HCT116 (cell line): ENCODE data around the gene KLK12. TPM values are rescaled to one million over a fixed set of nuclear protein-coding genes. Genes with fewer than 3 reads are reported as not detected.

Source experiments
- ATAC-seq: fragments of 200-7000 bp; cut with Tn5 transposase; 2 replicates; pipeline ENCODE4 v1.9.1; 2020; ENCODE audit warnings: mild to moderate bottlenecking, moderate library complexity
- BruUV-seq: library from RNA; stranded (reverse); fragments of 400-500 nt; replicated peaks from 2 replicates; lab custom pipeline; 2021; lab: Mats Ljungman, UMichigan
- CTCF ChIA-PET: fragments of 300-600 bp; sonication (Branson Sonifier 250); formaldehyde crosslinking; loops from one replicate; lab custom pipeline; 2021; ENCODE audit warnings: antibody characterized with exemption; lab: Charles Lee
- POLR2A ChIA-PET: fragments of 300-600, 350-600 bp; sonication (Branson Sonifier 250); formaldehyde crosslinking; loops from one replicate; lab custom pipeline; 2021; ENCODE audit warnings: antibody characterized with exemption; lab: Charles Lee
- RAD21 ChIA-PET, 2 experiments: fragments of 300-600 bp; sonication (Branson Sonifier 250); formaldehyde crosslinking; loops; one replicate each; lab custom pipeline; 2023; ENCODE audit warnings: low total read pairs in 2 of 2; ENCODE audit not compliant: uncharacterized antibody in 2 of 2, unreplicated experiment in 2 of 2, low non-redundant PET in 1 of 2; lab: Charles Lee
- DNase-seq: peaks from one replicate; pipeline ENCODE4 v3.0.0-alpha.2; 2010; ENCODE audit warnings: low read depth, low spot score
- H2AFZ ChIP-seq: fragments of 200-600 bp; shearing (Covaris generic), sonication (generic); 2 replicates; pipeline ENCODE4 v1.6.1; 2017; ENCODE audit warnings: low read depth, mixed run types, mixed read lengths, antibody characterized with exemption, low read length; ENCODE audit not compliant: poor library complexity, severe bottlenecking
- H3K27ac ChIP-seq: 2 replicates; pipeline ENCODE4 v1.5.1; 2012; ENCODE audit warnings: low read depth, low read length
- H3K27me3 ChIP-seq: fragments of 200-600 bp; sonication (generic); 2 replicates; pipeline ENCODE4 v1.6.1; 2016; ENCODE audit warnings: mixed run types, low read length, mixed read lengths; ENCODE audit not compliant: insufficient read depth
- H3K36me3 ChIP-seq, 2 experiments: fragments of 200-500 bp in 1 of 2; fragments of 200-600 bp in 1 of 2; sonication (Bioruptor generic) in 1 of 2; sonication (generic) in 1 of 2; 2 replicates each; pipeline versions ENCODE4 v1.5.1 to v1.6.1; 2014 to 2016; ENCODE audit warnings: low read length in 2 of 2, inconsistent platforms in 1 of 2, mixed read lengths in 1 of 2, mixed run types in 1 of 2; ENCODE audit not compliant: insufficient read depth in 2 of 2, control insufficient read depth in 1 of 2
- H3K4me1 ChIP-seq, 2 experiments: fragments of 200-600 bp in 1 of 2; sonication (generic) in 1 of 2; 2 replicates each; pipeline versions ENCODE4 v1.5.1 to v1.6.1; 2012 to 2017; ENCODE audit warnings: low read length in 2 of 2, inconsistent platforms in 1 of 2, mild to moderate bottlenecking in 1 of 2, mixed read lengths in 1 of 2, mixed run types in 1 of 2, moderate library complexity in 1 of 2; ENCODE audit not compliant: insufficient read depth in 2 of 2, control insufficient read depth in 1 of 2
- H3K4me2 ChIP-seq: fragments of 200-600 bp; sonication (generic); 2 replicates; pipeline ENCODE4 v1.6.1; 2017; ENCODE audit warnings: mixed run types, low read length, mixed read lengths
- H3K4me3 ChIP-seq, 2 experiments: fragments of 200-600 bp in 1 of 2; sonication (generic) in 1 of 2; replicated peaks in 1 of 2; 2 replicates each; pipeline ENCODE4 v1.5.1; 2011 to 2016; ENCODE audit warnings: low read length in 2 of 2, control low read depth in 1 of 2, low read depth in 1 of 2, mild to moderate bottlenecking in 1 of 2, mixed read lengths in 1 of 2, mixed run types in 1 of 2
- H3K79me2 ChIP-seq: fragments of 200-600 bp; sonication (generic); 2 replicates; pipeline ENCODE4 v1.6.1; 2017; ENCODE audit warnings: mild to moderate bottlenecking, mixed run types, low read length, moderate library complexity, mixed read lengths; ENCODE audit not compliant: insufficient read depth
- H3K9ac ChIP-seq: fragments of 200-600 bp; sonication (generic); 2 replicates; pipeline ENCODE4 v1.6.1; 2016; ENCODE audit warnings: low read length, mixed read lengths
- H3K9me2 ChIP-seq: fragments of 200-600 bp; sonication (generic), shearing (Covaris generic); 2 replicates; pipeline ENCODE4 v1.6.1; 2017; ENCODE audit warnings: mixed run types, mild to moderate bottlenecking, moderate library complexity; ENCODE audit not compliant: insufficient read depth
- H3K9me3 ChIP-seq, 2 experiments: fragments of 200-500 bp in 1 of 2; fragments of 200-600 bp in 1 of 2; sonication (Bioruptor generic) in 1 of 2; sonication (generic) in 1 of 2; 2 replicates each; pipeline ENCODE4 v1.6.1; 2014 to 2017; ENCODE audit warnings: low read length in 2 of 2, mixed read lengths in 2 of 2, inconsistent platforms in 1 of 2, low read depth in 1 of 2, mild to moderate bottlenecking in 1 of 2, mixed run types in 1 of 2, moderate library complexity in 1 of 2; ENCODE audit not compliant: control insufficient read depth in 1 of 2, insufficient read depth in 1 of 2
- H4K20me1 ChIP-seq: fragments of 200-600 bp; sonication (generic), shearing (Covaris generic); 2 replicates; pipeline ENCODE4 v1.6.1; 2017; ENCODE audit warnings: mixed run types, mild to moderate bottlenecking, moderate library complexity; ENCODE audit not compliant: insufficient read depth
- ATF3 ChIP-seq: IDR thresholded peaks from 2 replicates; pipeline ENCODE4 v1.6.1; 2012
- CBX3 ChIP-seq: IDR thresholded peaks from 2 replicates; pipeline ENCODE4 v1.6.1; 2012; ENCODE audit warnings: low read depth
- CEBPB ChIP-seq: IDR thresholded peaks from 2 replicates; pipeline ENCODE4 v1.6.1; 2012; ENCODE audit warnings: low read depth
- EGR1 ChIP-seq: IDR thresholded peaks from 2 replicates; pipeline ENCODE4 v1.6.1; 2012; ENCODE audit warnings: low read depth
- MAX ChIP-seq: IDR thresholded peaks from 2 replicates; pipeline ENCODE4 v1.6.1; 2012
- POLR2AphosphoS5 ChIP-seq: IDR thresholded peaks from 2 replicates; pipeline ENCODE4 v1.6.1; 2011; ENCODE audit warnings: mild to moderate bottlenecking, low read depth, low read length, moderate library complexity
- RAD21 ChIP-seq: IDR thresholded peaks from 2 replicates; pipeline ENCODE4 v1.6.1; 2012; ENCODE audit warnings: low read depth, mild to moderate bottlenecking
- REST ChIP-seq: IDR thresholded peaks from 2 replicates; pipeline ENCODE4 v1.6.1; 2012; ENCODE audit warnings: low read depth
- SIN3A ChIP-seq: IDR thresholded peaks from 2 replicates; pipeline ENCODE4 v1.6.1; 2012; ENCODE audit warnings: low read depth
- SP1 ChIP-seq: IDR thresholded peaks from 2 replicates; pipeline ENCODE4 v1.6.1; 2012; ENCODE audit warnings: low read depth
- SRF ChIP-seq: IDR thresholded peaks from 2 replicates; pipeline ENCODE4 v1.6.1; 2012; ENCODE audit warnings: low read depth
- TCF7L2 ChIP-seq: IDR thresholded peaks from 2 replicates; pipeline ENCODE4 v1.7.0; 2011; ENCODE audit warnings: borderline replicate concordance, inconsistent platforms; ENCODE audit not compliant: insufficient read depth, insufficient read length; ENCODE audit errors: extremely low read depth
- ZFX ChIP-seq: fragments of 450-650 bp; IDR thresholded peaks from 2 replicates; pipeline ENCODE4 v1.6.1; 2017
- ZNF274 ChIP-seq: fragments of 200-500 bp; sonication (Bioruptor generic); IDR thresholded peaks from 2 replicates; pipeline ENCODE4 v1.6.1; 2014; ENCODE audit warnings: mild to moderate bottlenecking, low read depth, low read length, inconsistent platforms
- intact Hi-C: fragments of 100-400 bp; cut with micrococcal nuclease; formaldehyde crosslinking; loops from 2 replicates; pipeline ENCODE4 v1.10.0; 2022
- total RNA-seq: library from RNA; stranded (reverse); gene quantifications from one replicate; pipeline ENCODE4 v1.2.1, GENCODE V29; 2021; ENCODE audit not compliant: unreplicated experiment

The KLK12 gene
- total RNA-seq, 1 experiment from 2014 or later = not detected

GRCh38 chr19:51083783-51084182, 49.0 kb upstream of the KLK12 start:
- BruUV-seq = no TSS peak
- CTCF ChIA-PET = no interaction called here
- intact Hi-C loops = no loop called here
- TF ChIP-seq TCF7L2 (no peak), POLR2AphosphoS5 (no peak), REST (no peak), ATF3 (no peak), EGR1 (no peak), SIN3A (no peak), RAD21 (no peak), MAX (no peak), CBX3 (no peak), SRF (no peak), CEBPB (no peak), ZNF274 (no peak), SP1 (no peak), ZFX (no peak)
- Histone ChIP-seq H4K20me1 (no peaks in the 10 kb centered on the region), H3K4me2 (no peak overlapping the region), H3K9me2 (no peaks in the 10 kb centered on the region), H3K79me2 (no peaks in the 10 kb centered on the region), H3K27me3 (no peaks in the 10 kb centered on the region), H3K9me3 (no peaks in the 10 kb centered on the region), H3K9ac (no peak overlapping the region), H3K4me1 (no peaks in the 10 kb centered on the region), H3K4me3 (no peak overlapping the region), H3K27ac (no peak overlapping the region), H2AFZ (no peak overlapping the region), H3K36me3 (no peaks in the 10 kb centered on the region)
- DNase-seq (no peak), ATAC-seq (no peak)
- POLR2A ChIA-PET = no interaction called here
- RAD21 ChIA-PET = no interaction called here
